HFFc6 (cell line): ENCODE results near the gene NRTN. TPM values are rescaled to one million over a fixed set of nuclear protein-coding genes. Genes with fewer than 3 reads are reported as not detected.

Source experiments
- total RNA-seq, 6 experiments: library from RNA; stranded (reverse); fragmentation: NEBNext Ultra II Directional; extraction: Animal tissue kit (Norgen Biotek cat#: 25700); gene quantifications; 2 replicates in 1 of 6; 3 replicates in 5 of 6; pipeline ENCODE4 v1.2.3, GENCODE V29; 2021

Gene NRTN
- total RNA-seq, 6 experiments from 2014 or later: not detected

Other genes starting within 250 kb of the NRTN start
- under 1 TPM in 5 of 6 experiments, not detected in 1; 0.05 to 0.34 (median 0.13) TPM for gene TINCR, start 237.1 kb upstream of the NRTN start, total RNA-seq
- gene SAFB2, start 182.3 kb upstream of the NRTN start, total RNA-seq: 10 to 100 TPM; 30.4 to 41.8 (median 37.3) TPM
- gene SAFB, start 182.0 kb upstream of the NRTN start, total RNA-seq: 10 to 100 TPM; 41.7 to 53.6 (median 49.3) TPM
- gene MICOS13, start 124.6 kb upstream of the NRTN start, total RNA-seq: 10 to 100 TPM; 77.9 to 91.6 (median 80.1) TPM
- 1 to 10 TPM; 3.5 to 9.1 (median 4.5) TPM for gene HSD11B1L, start 124.0 kb upstream of the NRTN start, total RNA-seq
- 100 to 1,000 TPM; 712 to 903 (median 850) TPM for gene RPL36, start 114.8 kb upstream of the NRTN start, total RNA-seq
- 10 to 100 TPM; 67.9 to 86.0 (median 72.9) TPM for gene LONP1, start 84.9 kb upstream of the NRTN start, total RNA-seq
- gene CATSPERD, start 84.4 kb upstream of the NRTN start, total RNA-seq: not detected
- gene PRR22, start 20.3 kb upstream of the NRTN start, total RNA-seq: 1 to 10 TPM in 5 of 6 experiments, under 1 TPM in 1; 0.92 to 1.6 (median 1.4) TPM
- 10 to 100 TPM; 15.6 to 20.5 (median 18.3) TPM for gene DUS3L, start 13.9 kb upstream of the NRTN start, total RNA-seq
- not detected for gene FUT6, start 34.6 kb downstream of the NRTN start, total RNA-seq
- gene FUT3, start 46.4 kb downstream of the NRTN start, total RNA-seq: not detected
- gene FUT5, start 65.5 kb downstream of the NRTN start, total RNA-seq: not detected
- gene NDUFA11, start 98.7 kb downstream of the NRTN start, total RNA-seq: 100 to 1,000 TPM; 277 to 334 (median 300) TPM
- 1 to 10 TPM; 1.8 to 2.4 (median 1.9) TPM for gene VMAC, start 99.8 kb downstream of the NRTN start, total RNA-seq
- gene CAPS, start 109.2 kb downstream of the NRTN start, total RNA-seq: 1 to 10 TPM; 2.2 to 2.7 (median 2.3) TPM
- 10 to 100 TPM; 57.6 to 80.9 (median 70.4) TPM for gene RANBP3, start 173.1 kb downstream of the NRTN start, total RNA-seq